Measurements from ENCODE around the gene ALDH18A1. TPM values are rescaled to one million over a fixed set of nuclear protein-coding genes. Genes with fewer than 3 reads are reported as not detected.

Gene ALDH18A1
- polyA plus RNA-seq, 1 experiment, result 125 TPM

- TF ChIP-seq CTCF (IDR thresholded peaks at IDR 0.05; ENCODE audit: low read depth, low read length), result no peak
- Histone ChIP-seq H3K27me3 (ENCODE audit: control insufficient read depth, insufficient read depth, low read length) (no peaks in the 10 kb centered on the region), H3K4me3 (ENCODE audit: low read depth, low read length) (no peak overlapping the region), H3K27ac (ENCODE audit: low read depth, low read length) (no peak overlapping the region), H3K9me3 (ENCODE audit: control insufficient read depth, insufficient read depth, low read length) (no peaks in the 10 kb centered on the region)
- DNase-seq (ENCODE audit: low read depth, low spot score), result no peak
- ChIA-PET CTCF (interaction anchor here (0.6 to 1.8 kb wide), 3 partner anchors 12 to 183 kb away, joined by 3 to 9 read pairs (median 4); partner anchors contain the start of gene TCTN3), POLR2A (no interaction called here)
These were observed 43.2 kb downstream of the ALDH18A1 start for GRCh38 chr10:95613330-95613729.

- H3K27ac ChIP-seq (ENCODE audit: low read depth, low read length), result no peak overlapping the region
- H3K4me3 ChIP-seq (ENCODE audit: low read depth, low read length), result no peak overlapping the region
- CTCF ChIA-PET, result no interaction called here
- no peaks in the 10 kb centered on the region for H3K27me3 ChIP-seq (ENCODE audit: control insufficient read depth, insufficient read depth, low read length)
- H3K9me3 ChIP-seq (ENCODE audit: control insufficient read depth, insufficient read depth, low read length), result no peaks in the 10 kb centered on the region
- TF ChIP-seq CTCF (IDR thresholded peaks at IDR 0.05; ENCODE audit: low read depth, low read length), result no peak
- no peak for DNase-seq (ENCODE audit: low read depth, low spot score)
- POLR2A ChIA-PET, result no interaction called here
These were observed 45.8 kb downstream of the ALDH18A1 start for GRCh38 chr10:95610727-95611126.

GRCh38 chr10:95606922-95607321, 49.6 kb downstream of the ALDH18A1 start:
- POLR2A ChIA-PET, result no interaction called here
- no peak for TF ChIP-seq CTCF (IDR thresholded peaks at IDR 0.05; ENCODE audit: low read depth, low read length)
- DNase-seq (ENCODE audit: low read depth, low spot score), result peak; percentile 10

GRCh38 chr10:95605163-95605562, 51.3 kb downstream of the ALDH18A1 start:
- ChIA-PET POLR2A (no interaction called here), CTCF (interaction anchor here (0.9 to 11.8 kb wide), 7 partner anchors 88 to 976 kb away, joined by 3 to 166 read pairs (median 6); partner anchors contain the start of gene TCTN3)
- H3K9me3 ChIP-seq (ENCODE audit: control insufficient read depth, insufficient read depth, low read length), result no peaks in the 10 kb centered on the region
- no peak overlapping the region for H3K27ac ChIP-seq (ENCODE audit: low read depth, low read length)
- no peak for TF ChIP-seq CTCF (IDR thresholded peaks at IDR 0.05; ENCODE audit: low read depth, low read length)
- DNase-seq (ENCODE audit: low read depth, low spot score), result no peak
- H3K4me3 ChIP-seq (ENCODE audit: low read depth, low read length), result no peak overlapping the region
- no peaks in the 10 kb centered on the region for H3K27me3 ChIP-seq (ENCODE audit: control insufficient read depth, insufficient read depth, low read length)

More at GRCh38 chr10:95606922-95607321, 49.6 kb downstream of the ALDH18A1 start:
- CTCF ChIA-PET, result interaction anchor here (11.8 kb wide), 1 partner anchor 176 kb away, joined by 166 read pairs; no protein-coding TSS in a partner anchor
- Histone ChIP-seq H3K9me3 (ENCODE audit: control insufficient read depth, insufficient read depth, low read length) (no peaks in the 10 kb centered on the region), H3K4me3 (ENCODE audit: low read depth, low read length) (no peak overlapping the region), H3K27me3 (ENCODE audit: control insufficient read depth, insufficient read depth, low read length) (no peaks in the 10 kb centered on the region), H3K27ac (ENCODE audit: low read depth, low read length) (no peak overlapping the region)

GRCh38 chr10:95604630-95605029, 51.9 kb downstream of the ALDH18A1 start:
- no peak for DNase-seq (ENCODE audit: low read depth, low spot score)
- POLR2A ChIA-PET, result interaction anchor here (0.6 kb wide), 1 partner anchor 42 kb away, joined by 4 read pairs; no protein-coding TSS in a partner anchor
- Histone ChIP-seq H3K4me3 (ENCODE audit: low read depth, low read length) (no peak overlapping the region), H3K9me3 (ENCODE audit: control insufficient read depth, insufficient read depth, low read length) (no peaks in the 10 kb centered on the region), H3K27me3 (ENCODE audit: control insufficient read depth, insufficient read depth, low read length) (no peaks in the 10 kb centered on the region), H3K27ac (ENCODE audit: low read depth, low read length) (no peak overlapping the region)
- no peak for TF ChIP-seq CTCF (IDR thresholded peaks at IDR 0.05; ENCODE audit: low read depth, low read length)
- CTCF ChIA-PET, result interaction anchor here (0.6 to 11.8 kb wide), 9 partner anchors 89 to 975 kb away, joined by 3 to 166 read pairs (median 6); partner anchors contain the start of gene TCTN3

Data from AG04450 (cell line).